ENCODE data around the gene ZNF277.
A peak's percentile ranks its signal among the peaks of the same experiment; 100 is the strongest.

The ZNF277 gene

DNA sequence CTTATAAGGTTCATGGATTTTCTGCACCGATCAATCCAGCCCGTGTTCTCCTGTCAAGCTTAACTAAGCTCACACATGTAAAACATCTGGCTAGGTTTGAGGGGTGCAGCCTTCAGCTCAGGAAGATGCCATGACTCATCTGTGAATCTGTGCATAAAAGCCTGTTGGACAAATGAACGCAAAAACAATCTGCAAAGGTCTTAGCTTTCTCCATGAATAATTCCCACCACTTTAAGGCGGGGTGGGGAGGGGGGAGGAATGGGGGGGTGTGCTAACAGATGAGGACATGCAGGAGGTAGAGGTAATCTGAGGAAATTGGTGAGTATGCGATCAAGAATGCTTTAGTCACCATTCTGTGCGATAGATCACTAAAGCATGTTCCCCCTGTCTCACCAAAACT lies 5.1 kb upstream of the ZNF277 start:
- H3K36me3 ChIP-seq (ENCODE audit: control insufficient read depth in 2 of 2, insufficient read depth in 1 of 2, low read length in 2 of 2): no peaks in the 10 kb centered on the region
- POLR2A ChIA-PET: interaction anchor here (1.1 to 1.2 kb wide), 2 partner anchors 50 to 249 kb away, joined by 3 read pairs; partner anchors contain the start of gene IFRD1
- CTCF ChIA-PET: interaction anchor here (0.6 to 0.9 kb wide), 2 partner anchors 16 to 18 kb away, joined by 3 to 4 read pairs; no protein-coding TSS in a partner anchor
- H3K27ac ChIP-seq (ENCODE audit: extremely low read depth, low read depth, low read length): no peak overlapping the region
- H3K4me3 ChIP-seq (ENCODE audit: low read depth, low read length): no peak overlapping the region
- TF ChIP-seq ZNF184 (tag by site-specific recombination; IDR thresholded peaks at IDR 0.05) (no peak), RBAK (tag by site-specific recombination; IDR thresholded peaks at IDR 0.05) (no peak), BCL11B (tag by site-specific recombination; IDR thresholded peaks at IDR 0.05; ENCODE audit: low read depth) (no peak), ZBTB26 (tag by site-specific recombination; optimal IDR thresholded peaks at IDR 0.05) (no peak), GLIS2 (tag by site-specific recombination; IDR thresholded peaks at IDR 0.05) (no peak), ZBTB21 (tag by site-specific recombination; IDR thresholded peaks at IDR 0.05) (no peak)
- H3K9me3 ChIP-seq (ENCODE audit: control insufficient read depth, insufficient read depth, low read depth, low read length): no peaks in the 10 kb centered on the region
- H3K4me1 ChIP-seq (ENCODE audit: control insufficient read depth, insufficient read depth, low read length): peaks cover 17% of the 10 kb centered on the region

GRCh38 chr7:112201839-112202238 lies 4.7 kb upstream of the ZNF277 start:
- ChIA-PET CTCF (interaction anchor here (0.9 kb wide), 1 partner anchor 17 kb away, joined by 4 read pairs; no protein-coding TSS in a partner anchor), POLR2A (no interaction called here)
- no peaks in the 10 kb centered on the region for H3K36me3 ChIP-seq (ENCODE audit: control insufficient read depth in 2 of 2, insufficient read depth in 1 of 2, low read length in 2 of 2)
- peaks cover 17% of the 10 kb centered on the region for H3K4me1 ChIP-seq (ENCODE audit: control insufficient read depth, insufficient read depth, low read length)
- no peak for TF ChIP-seq ZNF513 (tag by site-specific recombination; IDR thresholded peaks at IDR 0.05)
- TF ChIP-seq ZNF223 (tag by site-specific recombination; IDR thresholded peaks at IDR 0.05): no peak
- no peak for TF ChIP-seq ZFP41 (tag by site-specific recombination; IDR thresholded peaks at IDR 0.05; ENCODE audit: borderline replicate concordance)
- no peak for TF ChIP-seq ZNF114 (tag by site-specific recombination; IDR thresholded peaks at IDR 0.05)
- TF ChIP-seq, protein P1, sequence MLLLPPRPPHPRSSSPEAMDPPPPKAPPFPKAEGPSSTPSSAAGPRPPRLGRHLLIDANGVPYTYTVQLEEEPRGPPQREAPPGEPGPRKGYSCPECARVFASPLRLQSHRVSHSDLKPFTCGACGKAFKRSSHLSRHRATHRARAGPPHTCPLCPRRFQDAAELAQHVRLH (tag by site-specific recombination; IDR thresholded peaks at IDR 0.05): peak; percentile 94
- TF ChIP-seq ZNF146 (tag by site-specific recombination; IDR thresholded peaks at IDR 0.05): peak; percentile 98
- TF ChIP-seq, protein P2, sequence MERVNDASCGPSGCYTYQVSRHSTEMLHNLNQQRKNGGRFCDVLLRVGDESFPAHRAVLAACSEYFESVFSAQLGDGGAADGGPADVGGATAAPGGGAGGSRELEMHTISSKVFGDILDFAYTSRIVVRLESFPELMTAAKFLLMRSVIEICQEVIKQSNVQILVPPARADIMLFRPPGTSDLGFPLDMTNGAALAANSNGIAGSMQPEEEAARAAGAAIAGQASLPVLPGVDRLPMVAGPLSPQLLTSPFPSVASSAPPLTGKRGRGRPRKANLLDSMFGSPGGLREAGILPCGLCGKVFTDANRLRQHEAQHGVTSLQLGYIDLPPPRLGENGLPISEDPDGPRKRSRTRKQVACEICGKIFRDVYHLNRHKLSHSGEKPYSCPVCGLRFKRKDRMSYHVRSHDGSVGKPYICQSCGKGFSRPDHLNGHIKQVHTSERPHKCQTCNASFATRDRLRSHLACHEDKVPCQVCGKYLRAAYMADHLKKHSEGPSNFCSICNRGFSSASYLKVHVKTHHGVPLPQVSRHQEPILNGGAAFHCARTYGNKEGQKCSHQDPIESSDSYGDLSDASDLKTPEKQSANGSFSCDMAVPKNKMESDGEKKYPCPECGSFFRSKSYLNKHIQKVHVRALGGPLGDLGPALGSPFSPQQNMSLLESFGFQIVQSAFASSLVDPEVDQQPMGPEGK (tag by site-specific recombination; IDR thresholded peaks at IDR 0.05): no peak
- H3K4me3 ChIP-seq (ENCODE audit: low read depth, low read length): no peak overlapping the region
- H3K9me3 ChIP-seq (ENCODE audit: control insufficient read depth, insufficient read depth, low read depth, low read length): no peaks in the 10 kb centered on the region
- H3K27ac ChIP-seq (ENCODE audit: extremely low read depth, low read depth, low read length): no peak overlapping the region

- ChIA-PET CTCF (interaction anchor here (0.6 to 0.7 kb wide), 3 partner anchors 15 to 299 kb away, joined by 3 read pairs; no protein-coding TSS in a partner anchor), POLR2A (interaction anchor here (0.9 kb wide), 1 partner anchor 247 kb away, joined by 3 read pairs; the partner anchor contains the start of gene IFRD1)
- no peak overlapping the region for H3K27ac ChIP-seq (ENCODE audit: extremely low read depth, low read depth, low read length)
- TF ChIP-seq ZNF449 (tag by site-specific recombination; IDR thresholded peaks at IDR 0.05) (no peak), PRDM6 (tag by site-specific recombination; IDR thresholded peaks at IDR 0.05) (0 out of 2 replicates have a peak, but pooled peaks have one; percentile 22), ZNF585B (tag by site-specific recombination; IDR thresholded peaks at IDR 0.05) (no peak), ZNF791 (tag by site-specific recombination; IDR thresholded peaks at IDR 0.05) (no peak), BCL11A (tag by site-specific recombination; IDR thresholded peaks at IDR 0.05; ENCODE audit: low read depth) (no peak), ZNF223 (tag by site-specific recombination; IDR thresholded peaks at IDR 0.05) (no peak), ZNF24 (tag by site-specific recombination; IDR thresholded peaks at IDR 0.05) (no peak), ZNF335 (tag by site-specific recombination; conservative IDR thresholded peaks at IDR 0.05) (no peak)
- TF ChIP-seq, protein P3, sequence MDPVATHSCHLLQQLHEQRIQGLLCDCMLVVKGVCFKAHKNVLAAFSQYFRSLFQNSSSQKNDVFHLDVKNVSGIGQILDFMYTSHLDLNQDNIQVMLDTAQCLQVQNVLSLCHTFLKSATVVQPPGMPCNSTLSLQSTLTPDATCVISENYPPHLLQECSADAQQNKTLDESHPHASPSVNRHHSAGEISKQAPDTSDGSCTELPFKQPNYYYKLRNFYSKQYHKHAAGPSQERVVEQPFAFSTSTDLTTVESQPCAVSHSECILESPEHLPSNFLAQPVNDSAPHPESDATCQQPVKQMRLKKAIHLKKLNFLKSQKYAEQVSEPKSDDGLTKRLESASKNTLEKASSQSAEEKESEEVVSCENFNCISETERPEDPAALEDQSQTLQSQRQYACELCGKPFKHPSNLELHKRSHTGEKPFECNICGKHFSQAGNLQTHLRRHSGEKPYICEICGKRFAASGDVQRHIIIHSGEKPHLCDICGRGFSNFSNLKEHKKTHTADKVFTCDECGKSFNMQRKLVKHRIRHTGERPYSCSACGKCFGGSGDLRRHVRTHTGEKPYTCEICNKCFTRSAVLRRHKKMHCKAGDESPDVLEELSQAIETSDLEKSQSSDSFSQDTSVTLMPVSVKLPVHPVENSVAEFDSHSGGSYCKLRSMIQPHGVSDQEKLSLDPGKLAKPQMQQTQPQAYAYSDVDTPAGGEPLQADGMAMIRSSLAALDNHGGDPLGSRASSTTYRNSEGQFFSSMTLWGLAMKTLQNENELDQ (tag by site-specific recombination; IDR thresholded peaks at IDR 0.05; ENCODE audit: low read depth): no peak
Measured at GRCh38 chr7:112202816-112203215, 3.7 kb upstream of the ZNF277 start.

More at GRCh38 chr7:112202816-112203215, 3.7 kb upstream of the ZNF277 start:
- Histone ChIP-seq H3K4me1 (ENCODE audit: control insufficient read depth, insufficient read depth, low read length) (peaks cover 13% of the 10 kb centered on the region), H3K36me3 (ENCODE audit: control insufficient read depth in 2 of 2, insufficient read depth in 1 of 2, low read length in 2 of 2) (no peaks in the 10 kb centered on the region), H3K4me3 (ENCODE audit: low read depth, low read length) (no peak overlapping the region), H3K9me3 (ENCODE audit: control insufficient read depth, insufficient read depth, low read depth, low read length) (no peaks in the 10 kb centered on the region)
